GM04504 (cell line): ENCODE data around the gene ACTRT2.

Source experiments
- DNase-seq: peaks from one replicate; pipeline ENCODE4 v3.0.0-alpha.2; 2012; ENCODE audit warnings: low read depth

ACTRT2 gene

GRCh38 chr1:3055051-3055450, 33.8 kb downstream of the ACTRT2 start:
- no peak for DNase-seq

GRCh38 chr1:3056641-3057040, 35.4 kb downstream of the ACTRT2 start:
- no peak for DNase-seq

GRCh38 chr1:3058263-3059030, 37.2 kb downstream of the ACTRT2 start:
- no peak for DNase-seq

DNA sequence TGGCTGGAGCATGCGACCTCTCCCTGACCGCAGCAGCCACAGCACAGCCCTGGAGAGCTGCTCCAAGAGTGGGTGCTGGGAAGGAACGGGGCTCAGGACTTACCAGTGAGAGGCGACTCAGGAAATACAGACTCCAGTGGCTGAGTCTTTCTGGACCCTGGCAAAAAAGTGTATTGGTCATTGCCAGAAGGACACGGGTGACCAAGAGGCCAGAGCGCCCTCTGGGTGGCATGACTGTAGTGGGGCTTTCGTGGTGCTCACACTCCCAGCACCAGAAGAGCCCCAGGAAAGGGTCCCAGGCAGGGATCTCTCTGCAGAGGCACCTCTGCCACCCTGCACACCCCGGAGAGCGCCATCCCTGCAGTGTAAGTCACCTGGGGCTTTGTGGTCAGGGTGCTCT, 38.9 kb downstream of the ACTRT2 start:
- no peak for DNase-seq

- no peak for DNase-seq
These were observed 39.6 kb downstream of the ACTRT2 start for GRCh38 chr1:3060601-3061551.

DNA sequence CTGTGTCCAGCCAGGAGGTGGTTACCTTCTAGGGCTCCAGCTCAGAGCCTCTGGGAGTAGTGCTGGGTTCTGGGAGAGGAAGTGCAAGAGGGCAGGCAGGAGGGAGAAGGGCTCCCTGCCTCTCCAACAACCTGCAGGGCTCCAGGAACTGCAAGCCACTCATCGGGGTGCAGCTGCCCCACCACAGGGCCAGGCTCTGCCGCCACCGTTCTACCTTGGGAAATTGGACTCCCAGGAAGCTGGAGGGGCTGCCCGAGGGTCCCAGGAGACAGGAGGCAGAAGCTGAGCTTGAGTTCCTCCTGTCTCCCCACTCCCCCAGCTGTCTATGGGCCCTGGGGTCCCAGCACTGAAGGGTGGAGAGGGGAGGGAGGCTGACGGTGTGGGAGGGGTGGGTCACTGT, 40.3 kb downstream of the ACTRT2 start:
- DNase-seq = no peak

DNA sequence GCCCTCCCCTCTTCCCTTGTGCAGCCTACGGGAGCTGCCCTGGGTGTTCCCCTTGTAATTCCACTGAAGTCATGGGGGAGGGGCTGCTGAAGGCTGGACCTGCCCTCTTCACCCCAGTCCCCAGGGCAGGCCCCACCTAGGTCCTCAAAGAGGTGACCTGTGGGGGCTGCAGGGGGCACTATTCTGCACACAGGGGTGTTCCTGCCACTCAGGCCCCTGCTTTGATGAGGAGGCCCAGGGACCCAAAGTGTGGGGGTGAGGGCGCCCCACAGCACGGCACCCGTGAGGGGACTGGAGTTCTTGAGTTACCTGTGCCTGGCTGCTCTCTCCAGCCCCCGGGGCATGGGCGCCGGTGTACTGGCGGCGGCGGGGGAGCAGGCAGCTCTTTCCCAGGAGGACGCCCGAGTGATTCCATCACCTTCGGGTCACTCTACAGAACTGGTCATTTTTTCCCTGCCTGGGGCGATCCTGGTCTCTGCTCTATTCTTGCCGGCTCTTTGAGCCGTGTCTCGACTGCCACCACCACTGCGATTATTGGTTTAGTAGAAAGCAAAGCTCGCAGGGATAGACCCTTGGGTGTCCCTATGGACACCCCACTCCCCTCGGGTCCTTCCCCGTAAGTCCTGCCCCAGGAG, 40.8 kb downstream of the ACTRT2 start:
- no peak for DNase-seq

DNA sequence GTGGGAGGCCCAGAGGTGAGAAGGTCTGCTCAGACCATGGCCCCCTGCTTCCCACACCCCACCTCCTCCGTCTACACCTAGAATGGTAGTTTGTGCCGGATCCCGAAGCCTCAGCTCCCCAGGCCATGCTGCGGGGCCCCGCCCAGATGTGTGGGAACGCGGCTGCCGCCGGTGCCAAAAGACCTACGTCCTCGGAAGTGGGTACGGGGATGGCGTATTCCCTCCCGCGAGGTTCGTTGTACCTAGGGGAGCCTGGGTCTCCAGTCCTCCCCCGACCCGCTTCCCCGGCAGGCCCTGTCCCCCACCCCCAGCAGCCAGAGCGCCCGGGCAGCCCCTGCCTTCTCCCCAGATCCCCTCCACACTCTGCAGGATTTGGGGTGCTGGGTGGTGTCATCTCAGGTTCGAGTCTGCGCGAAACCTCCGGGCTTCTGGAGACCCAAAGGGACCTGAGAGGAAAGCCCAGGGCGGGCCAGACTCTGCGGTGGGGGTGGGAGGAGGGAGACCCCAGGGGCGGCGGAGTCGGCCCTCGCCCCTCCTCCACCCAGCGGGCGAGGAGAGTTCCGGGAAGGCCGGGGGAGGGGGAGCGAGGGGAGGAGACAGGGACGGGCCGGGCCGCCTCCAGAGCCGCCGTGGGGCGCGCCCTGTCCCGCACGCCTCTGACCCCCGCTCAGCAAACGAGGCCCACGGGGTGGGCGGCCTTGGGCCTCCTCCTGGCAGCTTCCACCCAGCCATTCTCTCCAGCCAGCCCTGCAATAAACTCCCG, 41.5 kb downstream of the ACTRT2 start:
- DNase-seq = no peak

DNA sequence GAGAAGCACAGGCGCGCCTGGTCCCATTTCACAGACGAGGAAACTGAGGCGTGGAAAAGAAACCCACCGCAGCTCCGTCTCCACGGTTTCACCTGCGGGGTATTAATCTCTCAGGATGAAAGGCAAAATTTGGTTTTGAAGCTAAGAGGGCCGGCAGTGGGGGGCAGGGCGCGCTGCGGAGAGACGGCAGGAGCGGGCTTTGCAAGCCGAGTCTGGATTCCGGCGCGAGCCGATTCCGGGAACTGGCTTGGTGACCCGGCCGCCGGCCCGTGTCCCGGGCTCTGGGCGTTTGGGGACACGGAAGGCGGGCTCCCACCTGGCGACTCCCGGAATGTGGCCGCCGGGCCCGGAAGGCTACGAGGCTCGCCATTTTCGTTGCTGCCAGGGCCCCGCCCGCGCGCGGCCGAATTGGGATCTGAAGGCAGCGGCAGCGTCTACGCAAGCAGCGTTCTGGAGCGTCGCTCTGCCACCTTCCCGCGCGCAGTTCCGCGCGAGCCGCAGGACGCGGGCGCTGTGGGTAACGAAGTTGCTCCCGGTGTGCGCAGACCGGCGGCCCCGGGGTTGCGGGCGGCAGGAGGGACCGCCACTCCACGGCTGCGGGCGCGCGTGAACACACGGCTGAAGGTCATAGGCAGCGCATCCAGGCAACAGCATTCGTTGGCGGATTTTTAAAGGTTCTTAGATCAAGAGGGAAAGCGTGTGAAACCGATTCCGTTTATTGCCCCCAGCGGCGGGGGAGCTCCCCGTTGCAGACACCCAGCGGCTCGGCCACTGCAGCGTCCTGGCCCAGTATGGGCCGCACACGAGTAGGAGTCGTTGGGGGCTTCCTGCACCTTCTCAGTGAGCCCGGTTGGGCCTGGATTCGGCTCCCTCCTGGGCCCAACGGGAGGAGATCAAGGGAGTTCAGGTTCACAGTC, 42.4 kb downstream of the ACTRT2 start:
- no peak for DNase-seq

DNA sequence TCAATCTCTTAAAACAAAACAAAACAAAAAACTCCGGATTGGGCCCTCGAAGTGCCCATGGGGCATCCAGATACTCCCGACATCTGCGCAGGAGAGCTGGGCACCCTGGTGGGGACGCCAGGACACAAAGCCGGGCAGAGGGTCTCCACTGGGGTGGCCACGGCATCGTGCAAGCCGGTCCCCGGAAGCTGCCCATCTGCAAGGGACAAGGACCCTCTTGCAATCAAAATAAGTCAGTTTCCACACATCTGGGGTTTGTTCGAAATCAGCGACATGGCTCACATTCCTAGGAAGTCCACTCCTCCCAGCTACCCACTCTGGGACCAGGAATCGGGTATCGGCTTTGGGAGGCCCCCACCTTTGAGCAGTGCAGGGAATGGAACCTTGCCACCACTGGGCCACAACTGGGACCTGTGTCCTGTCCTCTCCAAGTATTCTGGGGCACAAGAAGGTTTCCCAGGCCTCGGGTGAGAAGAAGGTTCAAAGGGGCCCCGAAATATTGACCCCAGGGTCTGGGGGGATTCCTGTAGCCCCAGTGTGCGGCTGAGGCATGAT, 43.1 kb downstream of the ACTRT2 start:
- DNase-seq = no peak

- no peak for DNase-seq
These were observed 43.6 kb downstream of the ACTRT2 start for GRCh38 chr1:3064901-3065300.

DNA sequence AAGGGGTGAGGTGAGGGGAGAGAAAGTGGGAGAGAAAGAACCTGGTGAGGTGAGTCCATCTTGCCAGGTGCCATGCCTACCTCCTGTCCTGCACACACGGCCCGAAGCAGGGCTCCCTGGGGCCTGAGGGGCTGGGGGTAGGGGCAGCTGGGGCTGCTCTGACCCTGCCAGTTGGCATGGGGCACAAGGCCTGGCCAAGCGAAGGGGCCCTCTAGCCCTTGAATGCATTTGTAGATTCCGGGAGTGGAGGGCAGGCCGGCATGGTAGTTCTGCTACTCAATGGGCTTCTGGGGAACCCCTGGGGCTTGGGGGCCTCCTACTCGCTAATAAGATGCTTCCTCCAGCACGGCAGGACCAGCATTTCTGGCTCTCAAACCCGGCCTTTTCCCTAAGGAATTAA, 44.1 kb downstream of the ACTRT2 start:
- no peak for DNase-seq

GRCh38 chr1:3065797-3066196, 44.5 kb downstream of the ACTRT2 start:
- no peak for DNase-seq

GRCh38 chr1:3066250-3066711, 45.0 kb downstream of the ACTRT2 start:
- DNase-seq = no peak

DNA sequence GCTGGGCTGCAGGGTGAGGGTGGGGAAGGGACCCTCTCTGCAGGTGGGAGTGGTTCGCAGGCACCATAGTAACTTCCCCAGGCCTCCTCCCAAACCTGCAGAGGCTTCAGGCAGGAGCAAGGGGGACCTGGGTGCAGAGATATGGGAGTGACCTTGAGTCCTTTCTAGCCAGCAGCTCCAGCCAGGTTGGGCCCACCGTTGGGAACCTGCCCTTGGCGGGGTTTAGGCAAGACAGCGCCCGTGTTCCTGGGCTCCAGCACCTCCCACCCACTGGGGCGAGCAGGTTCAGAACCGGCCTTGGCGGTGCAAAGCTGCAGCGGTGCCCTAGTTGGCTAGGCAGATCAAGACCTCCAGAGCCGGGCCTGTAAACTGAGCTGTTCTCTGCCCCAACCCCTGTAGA, 45.6 kb downstream of the ACTRT2 start:
- DNase-seq = no peak

DNA sequence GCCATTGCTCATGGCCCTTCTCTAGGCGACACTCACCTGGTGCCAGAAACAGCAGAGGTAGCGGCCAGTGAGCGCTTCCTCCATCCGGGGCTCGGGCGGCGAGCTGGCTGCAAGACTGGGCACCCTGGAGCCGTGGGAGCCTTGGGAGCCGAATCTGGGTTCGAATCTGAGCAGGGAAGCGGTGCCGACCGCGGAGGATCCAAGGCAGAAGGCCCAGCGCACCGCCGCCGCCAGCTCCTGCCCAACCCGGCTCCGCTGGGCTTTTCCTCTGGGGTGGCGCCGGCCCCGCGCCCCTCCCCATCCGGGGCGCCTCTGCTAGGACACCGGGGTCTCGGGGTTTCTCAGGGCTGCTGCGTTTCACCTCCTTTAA, 46.0 kb downstream of the ACTRT2 start:
- DNase-seq = no peak

GRCh38 chr1:3067671-3068563, 46.6 kb downstream of the ACTRT2 start:
- DNase-seq = no peak

- no peak for DNase-seq
These were observed 47.5 kb downstream of the ACTRT2 start, which contains the start of gene PRDM16 for GRCh38 chr1:3068564-3069431. Gene PRDM16 (plus strand): TSS chr1:3069203. CDS start chr1:3069260, 57 bp downstream.
